WI38 (cell line): ENCODE results near the gene DBN1.
A peak's percentile ranks its signal among the peaks of the same experiment; 100 is the strongest.

Source experiments
- H3K4me3 ChIP-seq: 2 replicates; pipeline ENCODE4 v1.5.1; 2011; ENCODE audit warnings: low read depth, mild to moderate bottlenecking, control low read depth, low read length
- CTCF ChIP-seq: IDR thresholded peaks from 2 replicates; pipeline ENCODE4 v1.5.1; 2012; ENCODE audit warnings: low read depth, mild to moderate bottlenecking, control low read depth, low read length

DBN1 gene

GRCh38 chr5:177475563-177476427 lies 2.4 kb upstream of the DBN1 start:
- no peak overlapping the region for H3K4me3 ChIP-seq
- no peak for TF ChIP-seq CTCF

GRCh38 chr5:177474846-177475562 lies 1.6 kb upstream of the DBN1 start:
- H3K4me3 ChIP-seq, result no peak overlapping the region
- TF ChIP-seq CTCF, result no peak

GRCh38 chr5:177474002-177474476 lies 605 bp upstream of the DBN1 start:
- no peak for TF ChIP-seq CTCF
- H3K4me3 ChIP-seq, result no peak overlapping the region

GRCh38 chr5:177472460-177473442 lies 683 bp downstream of the DBN1 start:
- TF ChIP-seq CTCF, result no peak
- peak overlapping the region; percentile 80 for H3K4me3 ChIP-seq

- no peak for TF ChIP-seq CTCF
- peak overlapping the region; percentile 80 for H3K4me3 ChIP-seq
These were observed 1.7 kb downstream of the DBN1 start for GRCh38 chr5:177471610-177472356.

GRCh38 chr5:177470759-177471536 lies 2.5 kb downstream of the DBN1 start:
- peak overlapping the region; percentile 80 for H3K4me3 ChIP-seq
- TF ChIP-seq CTCF, result no peak
